Panc1 (cell line): Measurements from ENCODE around the gene CCDC8. TPM values are rescaled to one million over a fixed set of nuclear protein-coding genes. Genes with fewer than 3 reads are reported as not detected.

Experiments
- ATAC-seq: fragments of 200-7000 bp; cut with Tn5 transposase; 2 replicates; pipeline ENCODE4 v1.9.1; 2020; ENCODE audit warnings: mild to moderate bottlenecking, moderate library complexity
- BruUV-seq: library from RNA; stranded (reverse); fragments of 400-500 nt; replicated peaks from 2 replicates; lab custom pipeline; 2021; lab: Mats Ljungman, UMichigan
- CTCF ChIA-PET: fragments of 300-600 bp; sonication (Branson Sonifier 250); formaldehyde crosslinking; loops from one replicate; lab custom pipeline; 2022; ENCODE audit warnings: antibody characterized with exemption; lab: Charles Lee
- POLR2A ChIA-PET: fragments of 300-600 bp; sonication (Branson Sonifier 250); formaldehyde crosslinking; loops from one replicate; lab custom pipeline; 2022; ENCODE audit warnings: antibody characterized with exemption; lab: Charles Lee
- DNase-seq: peaks from one replicate; pipeline ENCODE4 v3.0.0-alpha.2; 2010; ENCODE audit warnings: low read depth, low spot score
- H3K27ac ChIP-seq: 2 replicates; pipeline ENCODE4 v1.5.1; 2011; ENCODE audit warnings: mild to moderate bottlenecking, low read length, inconsistent platforms
- H3K27me3 ChIP-seq: fragments of 200-500 bp; sonication (Bioruptor generic); 2 replicates; pipeline ENCODE4 v1.6.0; 2014; ENCODE audit warnings: low read length, inconsistent platforms; ENCODE audit not compliant: control insufficient read depth, insufficient read depth
- H3K36me3 ChIP-seq: fragments of 200-500 bp; sonication (Bioruptor generic); 2 replicates; pipeline ENCODE4 v1.5.1; 2014; ENCODE audit warnings: inconsistent platforms, mild to moderate bottlenecking, low read length, moderate library complexity; ENCODE audit not compliant: control insufficient read depth, insufficient read depth
- H3K4me1 ChIP-seq: 2 replicates; pipeline ENCODE4 v1.5.1; 2011; ENCODE audit warnings: inconsistent platforms, mild to moderate bottlenecking, low read length, moderate library complexity; ENCODE audit not compliant: control insufficient read depth, insufficient read depth
- H3K4me3 ChIP-seq, 2 experiments: 2 replicates each; pipeline ENCODE4 v1.5.1; 2011 to 2012; ENCODE audit warnings: low read depth in 2 of 2, low read length in 2 of 2, mild to moderate bottlenecking in 2 of 2, inconsistent platforms in 1 of 2, moderate library complexity in 1 of 2
- H3K9me3 ChIP-seq: fragments of 200-500 bp; sonication (Bioruptor generic); 2 replicates; pipeline ENCODE4 v1.5.1; 2014; ENCODE audit warnings: low read depth, mild to moderate bottlenecking, inconsistent platforms, low read length, moderate library complexity; ENCODE audit not compliant: control insufficient read depth, insufficient read depth
- CTCF ChIP-seq: fragments of 450-650 bp; IDR thresholded peaks from 2 replicates; pipeline ENCODE4 v1.5.1; 2017; ENCODE audit warnings: mild to moderate bottlenecking
- POLR2AphosphoS5 ChIP-seq: IDR thresholded peaks from 2 replicates; pipeline ENCODE4 v1.6.1; 2012; ENCODE audit warnings: mild to moderate bottlenecking, low read depth, low read length, moderate library complexity
- REST ChIP-seq, 2 experiments: IDR thresholded peaks; 2 replicates each; pipeline ENCODE4 v1.6.1; 2011 to 2012; ENCODE audit warnings: low read depth in 2 of 2, control low read depth in 1 of 2, low read length in 1 of 2, mild to moderate bottlenecking in 1 of 2, moderate library complexity in 1 of 2; ENCODE audit not compliant: insufficient read depth in 1 of 2
- SIN3A ChIP-seq: IDR thresholded peaks from 2 replicates; pipeline ENCODE4 v1.6.1; 2012; ENCODE audit warnings: low read depth, mild to moderate bottlenecking, low read length, moderate library complexity, borderline replicate concordance; ENCODE audit not compliant: insufficient read depth
- TCF7L2 ChIP-seq: IDR thresholded peaks from 2 replicates; pipeline ENCODE4 v1.6.1; 2011; ENCODE audit warnings: mild to moderate bottlenecking, low read depth, low read length, inconsistent platforms
- in situ Hi-C: cut with HindIII; loops from 2 replicates; pipeline ENCODE4 v1.10.0; 2016; ENCODE audit warnings: low sequenced_read_pairs, low pct_unique_long_range_greater_than_20kb
- intact Hi-C: fragments of 100-400 bp; cut with micrococcal nuclease; formaldehyde crosslinking; loops from one replicate; pipeline ENCODE4 v1.10.0; 2022; ENCODE audit not compliant: unreplicated experiment
- total RNA-seq: library from RNA; stranded (reverse); gene quantifications from one replicate; pipeline ENCODE4 v1.2.1, GENCODE V29; 2021; ENCODE audit not compliant: unreplicated experiment

CCDC8 gene
- total RNA-seq, 1 experiment from 2014 or later, result 5.4 TPM

GRCh38 chr19:46381346-46381745 lies 32.0 kb downstream of the CCDC8 start:
- no TSS peak for BruUV-seq
- Histone ChIP-seq H3K4me3 (no peak overlapping the region), H3K27ac (no peak overlapping the region), H3K9me3 (no peaks in the 10 kb centered on the region), H3K27me3 (no peaks in the 10 kb centered on the region), H3K36me3 (peaks cover 8% of the 10 kb centered on the region; the same call in 1 of the 2 replicates), H3K4me1 (no peaks in the 10 kb centered on the region)
- TF ChIP-seq CTCF, result no peak
- no peak for TF ChIP-seq REST (IDR thresholded peaks at IDR 0.05; ENCODE audit: insufficient read depth in 1 of 2, low read depth in 2 of 2, low read length in 1 of 2)
- TF ChIP-seq TCF7L2, result no peak
- no peak for TF ChIP-seq POLR2AphosphoS5
- TF ChIP-seq SIN3A, result no peak
- no peak for DNase-seq
- in situ Hi-C loops (no loop called here), intact Hi-C loops (no loop called here)
- POLR2A ChIA-PET, result no interaction called here
- no peak for ATAC-seq
- CTCF ChIA-PET, result no interaction called here

DNA sequence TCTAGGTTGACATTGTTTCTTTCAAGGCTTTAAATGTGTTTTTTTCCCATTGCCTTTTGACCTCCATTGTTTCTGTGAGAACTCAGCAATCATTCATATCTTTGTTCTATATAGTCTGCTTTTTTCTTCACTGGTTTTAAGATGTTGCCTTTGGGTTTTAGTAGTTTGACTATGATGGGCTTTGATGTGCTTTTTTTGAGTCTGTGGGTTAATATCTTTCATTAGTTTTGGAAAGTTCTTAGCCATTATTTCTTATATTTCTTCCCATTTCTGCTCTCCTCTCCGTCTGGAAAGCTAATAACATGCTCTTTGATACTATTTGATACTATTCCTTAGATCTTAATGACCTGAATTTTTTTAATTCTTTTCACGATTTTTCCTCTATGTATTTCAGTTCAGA lies 32.7 kb downstream of the CCDC8 start:
- intact Hi-C loops (no loop called here), in situ Hi-C loops (no loop called here)
- Histone ChIP-seq H3K27me3 (no peaks in the 10 kb centered on the region), H3K4me3 (no peak overlapping the region), H3K36me3 (peaks cover 8% of the 10 kb centered on the region; the same call in 1 of the 2 replicates), H3K27ac (no peak overlapping the region), H3K4me1 (no peaks in the 10 kb centered on the region), H3K9me3 (no peaks in the 10 kb centered on the region)
- TF ChIP-seq SIN3A (no peak), CTCF (no peak), POLR2AphosphoS5 (no peak), TCF7L2 (no peak), REST (IDR thresholded peaks at IDR 0.05; ENCODE audit: insufficient read depth in 1 of 2, low read depth in 2 of 2, low read length in 1 of 2) (no peak)
- ATAC-seq (no peak), DNase-seq (no peak)
- CTCF ChIA-PET, result no interaction called here
- POLR2A ChIA-PET, result no interaction called here
- BruUV-seq, result TSS peak; percentile 44
